Fibroblast of lung (primary cell): ENCODE data around the gene SERPINI1.

Experiments used
- EZH2 ChIP-seq: IDR thresholded peaks from 2 replicates; pipeline ENCODE4 v1.5.1; 2012; ENCODE audit warnings: low read length, control low read depth, mild to moderate bottlenecking; ENCODE audit errors: missing control alignments
- TF ChIP-seq, protein P1 (sequence below), 2 donors: IDR thresholded peaks in 1 of 2; conservative IDR thresholded peaks in 1 of 2; 1 replicate in 1 of 2; 2 replicates in 1 of 2; pipeline ENCODE4 v1.5.1; 2011 to 2012; ENCODE audit warnings: low read length in 2 of 2, control low read depth in 1 of 2, inconsistent platforms in 1 of 2, low read depth in 1 of 2, mild to moderate bottlenecking in 1 of 2

DNA sequence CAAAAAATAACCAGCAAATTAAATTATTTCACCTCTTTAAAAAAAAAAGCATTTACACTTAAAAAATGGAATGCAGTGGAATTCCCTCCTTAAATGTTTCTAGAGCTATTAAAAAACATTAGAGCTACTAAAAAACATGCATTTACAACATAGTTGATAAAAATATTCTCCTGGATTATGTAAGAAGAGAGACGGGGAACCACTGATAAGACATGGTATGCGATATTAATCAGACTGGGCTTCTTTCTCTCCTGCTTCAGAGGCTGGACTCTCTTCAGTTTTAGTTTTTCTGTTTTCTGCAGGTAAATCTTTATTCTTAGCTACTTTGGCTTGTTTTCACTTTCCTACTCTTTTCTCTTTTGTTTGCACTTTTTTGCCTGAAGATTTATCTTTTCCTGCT lies 41.4 kb upstream of the SERPINI1 start:
- TF ChIP-seq, protein P1, sequence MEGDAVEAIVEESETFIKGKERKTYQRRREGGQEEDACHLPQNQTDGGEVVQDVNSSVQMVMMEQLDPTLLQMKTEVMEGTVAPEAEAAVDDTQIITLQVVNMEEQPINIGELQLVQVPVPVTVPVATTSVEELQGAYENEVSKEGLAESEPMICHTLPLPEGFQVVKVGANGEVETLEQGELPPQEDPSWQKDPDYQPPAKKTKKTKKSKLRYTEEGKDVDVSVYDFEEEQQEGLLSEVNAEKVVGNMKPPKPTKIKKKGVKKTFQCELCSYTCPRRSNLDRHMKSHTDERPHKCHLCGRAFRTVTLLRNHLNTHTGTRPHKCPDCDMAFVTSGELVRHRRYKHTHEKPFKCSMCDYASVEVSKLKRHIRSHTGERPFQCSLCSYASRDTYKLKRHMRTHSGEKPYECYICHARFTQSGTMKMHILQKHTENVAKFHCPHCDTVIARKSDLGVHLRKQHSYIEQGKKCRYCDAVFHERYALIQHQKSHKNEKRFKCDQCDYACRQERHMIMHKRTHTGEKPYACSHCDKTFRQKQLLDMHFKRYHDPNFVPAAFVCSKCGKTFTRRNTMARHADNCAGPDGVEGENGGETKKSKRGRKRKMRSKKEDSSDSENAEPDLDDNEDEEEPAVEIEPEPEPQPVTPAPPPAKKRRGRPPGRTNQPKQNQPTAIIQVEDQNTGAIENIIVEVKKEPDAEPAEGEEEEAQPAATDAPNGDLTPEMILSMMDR (conservative IDR thresholded peaks at IDR 0.05 in 1 of 2, IDR thresholded peaks at IDR 0.05 in 1 of 2; ENCODE audit: low read depth in 1 of 2, low read length in 2 of 2): no peak
- no peak for TF ChIP-seq EZH2
